ENCODE results near the gene PTPRN2. TPM values are rescaled to one million over a fixed set of nuclear protein-coding genes. Genes with fewer than 3 reads are reported as not detected.

The PTPRN2 gene
- total and polyA plus RNA-seq, 2 of the 13 experiments (the other 11 are each of a cell fraction or from before 2014, with no cell fraction given) = 2.5 to 24.2 TPM

GRCh38 chr7:157633465-157634185 is 954.0 kb downstream of the PTPRN2 start:
- Histone ChIP-seq H3K4me1 (ENCODE audit: insufficient read depth, low read length) (no peaks in the 10 kb centered on the region), H3K79me2 (ENCODE audit: insufficient read depth, low read length) (no peaks in the 10 kb centered on the region), H4K20me1 (ENCODE audit: insufficient read depth, low read length) (no peaks in the 10 kb centered on the region; the same call in 1 of the 2 replicates), H2AFZ (ENCODE audit: low read length) (no peak overlapping the region), H3K27ac (ENCODE audit: extremely low read length, insufficient read depth, low read length) (no peak overlapping the region), H3K27me3 (ENCODE audit: control insufficient read depth in 1 of 2, insufficient read depth in 2 of 2, low read length in 2 of 2) (peaks cover under 1 to 60% of the 10 kb centered on the region in 2 experiments), H3K36me3 (replicated peaks in 1 of 2; ENCODE audit: control insufficient read depth in 1 of 2, insufficient read depth in 2 of 2, low read length in 2 of 2) (no peaks in the 10 kb centered on the region), H3K9me3 (ENCODE audit: low read length) (no peaks in the 10 kb centered on the region), H3K4me2 (ENCODE audit: low read depth, low read length) (no peak overlapping the region), H3K9ac (ENCODE audit: insufficient read depth, low read depth, low read length) (no peak overlapping the region), H3K4me3 (replicated peaks in 1 of 3; ENCODE audit: insufficient read depth in 1 of 3, low read depth in 2 of 3, low read length in 3 of 3) (no peak overlapping the region)
- no TSS peak for BruUV-seq (replicated peaks)
- no peak for DNase-seq (ENCODE audit: low spot score)
- POLR2A ChIA-PET = no interaction called here
- TF ChIP-seq CEBPG (CRISPR knock-in tag; IDR thresholded peaks at IDR 0.05) = no peak
- no peak for TF ChIP-seq ZNF30 (CRISPR knock-in tag; IDR thresholded peaks at IDR 0.05)
- no peak for TF ChIP-seq ZNF841 (CRISPR knock-in tag; IDR thresholded peaks at IDR 0.05; ENCODE audit: borderline replicate concordance)
- no peak for TF ChIP-seq DZIP1 (CRISPR knock-in tag; IDR thresholded peaks at IDR 0.05)
- intact Hi-C loops (cut with micrococcal nuclease; ENCODE audit: unreplicated experiment) = no loop called here
- FAIRE-seq = no peak
- ATAC-seq = no peak
- CTCF ChIA-PET (ENCODE audit: low intra/inter-chr PET ratio, low total read pairs) = no interaction called here
- 60% methylated on average over 21 of the region's 21 CpGs for WGBS (ENCODE audit: low lambda C conversion rate)
- in situ Hi-C loops (cut with HindIII; ENCODE audit: extremely low pct_ligation_motif_present, low pct_unique_long_range_greater_than_20kb) = no loop called here

- Histone ChIP-seq H3K36me3 (replicated peaks in 1 of 2; ENCODE audit: control insufficient read depth in 1 of 2, insufficient read depth in 2 of 2, low read length in 2 of 2) (no peaks in the 10 kb centered on the region), H3K27ac (ENCODE audit: extremely low read length, insufficient read depth, low read length) (no peak overlapping the region), H3K27me3 (ENCODE audit: control insufficient read depth in 1 of 2, insufficient read depth in 2 of 2, low read length in 2 of 2) (peaks cover 4 to 58% of the 10 kb centered on the region in 2 experiments), H3K4me3 (replicated peaks in 1 of 3; ENCODE audit: insufficient read depth in 1 of 3, low read depth in 2 of 3, low read length in 3 of 3) (no peak overlapping the region), H2AFZ (ENCODE audit: low read length) (no peak overlapping the region), H3K79me2 (ENCODE audit: insufficient read depth, low read length) (no peaks in the 10 kb centered on the region), H3K4me1 (ENCODE audit: insufficient read depth, low read length) (no peaks in the 10 kb centered on the region), H4K20me1 (ENCODE audit: insufficient read depth, low read length) (no peaks in the 10 kb centered on the region; the same call in 1 of the 2 replicates), H3K4me2 (ENCODE audit: low read depth, low read length) (no peak overlapping the region), H3K9ac (ENCODE audit: insufficient read depth, low read depth, low read length) (no peak overlapping the region), H3K9me3 (ENCODE audit: low read length) (no peaks in the 10 kb centered on the region)
- DNase-seq (ENCODE audit: low spot score) (no peak), ATAC-seq (no peak), FAIRE-seq (no peak)
- intact Hi-C loops (cut with micrococcal nuclease; ENCODE audit: unreplicated experiment) (no loop called here), in situ Hi-C loops (cut with HindIII; ENCODE audit: extremely low pct_ligation_motif_present, low pct_unique_long_range_greater_than_20kb) (no loop called here)
- POLR2A ChIA-PET = no interaction called here
- CTCF ChIA-PET (ENCODE audit: low intra/inter-chr PET ratio, low total read pairs) = no interaction called here
- no TSS peak for BruUV-seq (replicated peaks)
- 38% methylated on average over 14 of the region's 16 CpGs for WGBS (ENCODE audit: low lambda C conversion rate)
- TF ChIP-seq NFAT5 (CRISPR knock-in tag; IDR thresholded peaks at IDR 0.05) = no peak
- no peak for TF ChIP-seq CBFB (CRISPR knock-in tag; IDR thresholded peaks at IDR 0.05)
- no peak for TF ChIP-seq PHB2 (IDR thresholded peaks at IDR 0.05; ENCODE audit: partially characterized antibody)
- no peak for TF ChIP-seq ZNF207 (IDR thresholded peaks at IDR 0.05; ENCODE audit: borderline replicate concordance)
- no peak for TF ChIP-seq TP53 (CRISPR knock-in tag; conservative IDR thresholded peaks at IDR 0.05)
- TF ChIP-seq RFX5 (IDR thresholded peaks at IDR 0.05; ENCODE audit: low read depth, low read length) = no peak
- no peak for TF ChIP-seq MYNN (CRISPR knock-in tag; IDR thresholded peaks at IDR 0.05; ENCODE audit: low read depth)
These were observed 957.2 kb downstream of the PTPRN2 start for GRCh38 chr7:157630301-157630853.
